MCF 10A (cell line): ENCODE results near the gene ZDHHC20. TPM values are rescaled to one million over a fixed set of nuclear protein-coding genes. Genes with fewer than 3 reads are reported as not detected.

Experiments used
- BruUV-seq: library from RNA; stranded (reverse); fragments of 400-500 nt; replicated peaks from 2 replicates; lab custom pipeline; 2021; lab: Mats Ljungman, UMichigan
- CTCF ChIA-PET: fragments of 300-600 bp; sonication (Branson Sonifier 250); formaldehyde crosslinking; extraction: SDS; loops from one replicate; lab custom pipeline; 2021; ENCODE audit warnings: antibody characterized with exemption, inconsistent platforms; lab: Yijun Ruan, JAX
- POLR2A ChIA-PET: fragments of 300-600, 350-650 bp; sonication (Branson Sonifier 250); formaldehyde crosslinking; extraction: SDS; loops from one replicate; lab custom pipeline; 2020; ENCODE audit warnings: antibody characterized with exemption, inconsistent platforms; lab: Yijun Ruan, JAX
- DNase-seq: peaks from one replicate; pipeline ENCODE4 v3.0.0-alpha.2; 2018; ENCODE audit not compliant: unreplicated experiment
- H3K27ac Mint-ChIP-seq: one replicate; pipeline ENCODE4 v1.8.0; 2022; ENCODE audit warnings: mild to moderate bottlenecking, low read depth, mixed read lengths; ENCODE audit not compliant: unreplicated experiment
- H3K27me3 Mint-ChIP-seq: one replicate; pipeline ENCODE4 v1.8.0; 2022; ENCODE audit warnings: mixed read lengths; ENCODE audit not compliant: insufficient read depth, unreplicated experiment
- H3K36me3 Mint-ChIP-seq: one replicate; pipeline ENCODE4 v1.8.0; 2022; ENCODE audit warnings: mild to moderate bottlenecking, moderate library complexity, mixed read lengths; ENCODE audit not compliant: insufficient read depth, unreplicated experiment
- H3K4me1 Mint-ChIP-seq: one replicate; pipeline ENCODE4 v1.8.0; 2022; ENCODE audit warnings: mixed read lengths; ENCODE audit not compliant: insufficient read depth, unreplicated experiment
- H3K4me3 Mint-ChIP-seq: one replicate; pipeline ENCODE4 v1.8.0; 2022; ENCODE audit warnings: mild to moderate bottlenecking, moderate library complexity, mixed read lengths; ENCODE audit not compliant: unreplicated experiment
- H3K9me3 Mint-ChIP-seq: one replicate; pipeline ENCODE4 v1.8.0; 2022; ENCODE audit warnings: mixed read lengths; ENCODE audit not compliant: unreplicated experiment
- CTCF ChIP-seq: fragments of 200-600 bp; IDR thresholded peaks from one replicate; pipeline ENCODE4 v1.8.0; 2022; ENCODE audit warnings: antibody characterized with exemption, mild to moderate bottlenecking; ENCODE audit not compliant: unreplicated experiment
- intact Hi-C: fragments of 100-400 bp; cut with micrococcal nuclease; formaldehyde crosslinking; loops from 2 replicates; pipeline ENCODE4 v1.14.1; 2022
- total RNA-seq: library from RNA; stranded (reverse); gene quantifications from 2 replicates; pipeline ENCODE4 v1.2.3, GENCODE V29; 2022

Gene ZDHHC20
- total RNA-seq, 1 experiment from 2014 or later = 42.2 TPM

- no TSS peak for BruUV-seq
- POLR2A ChIA-PET = interaction anchor here (0.7 to 1.9 kb wide), 3 partner anchors 17 to 327 kb away, joined by 3 to 7 read pairs (median 3); no protein-coding TSS in a partner anchor
Observed at GRCh38 chr13:21453387-21454081, 5.6 kb downstream of the ZDHHC20 start.

DNA sequence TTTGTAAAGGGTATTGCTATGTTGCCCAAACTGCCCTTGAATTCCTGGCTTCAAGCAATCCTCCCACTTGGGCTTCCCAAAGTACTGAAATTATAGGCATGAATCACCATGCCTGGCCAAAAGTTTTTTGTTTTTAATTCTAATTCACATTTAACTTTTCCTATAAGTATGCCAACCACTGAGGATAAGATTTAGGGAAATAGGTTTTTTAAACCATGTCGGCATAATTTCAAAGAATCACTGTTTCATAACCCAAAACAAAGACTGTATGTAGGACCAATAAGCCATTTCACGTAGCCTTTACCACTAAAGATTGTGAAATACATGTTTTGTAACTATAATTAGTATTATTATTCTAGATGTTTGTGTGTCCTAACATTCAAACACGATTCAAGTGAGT, 8.2 kb downstream of the ZDHHC20 start:
- no peak overlapping the region for H3K4me3 Mint-ChIP-seq
- CTCF ChIA-PET = no interaction called here
- POLR2A ChIA-PET = interaction anchor here (1.5 kb wide), 2 partner anchors 8 to 15 kb away, joined by 7 to 13 read pairs; partner anchors contain the start of gene ZDHHC20
- peaks cover 6% of the 10 kb centered on the region for H3K4me1 Mint-ChIP-seq
- H3K9me3 Mint-ChIP-seq = peaks cover 15% of the 10 kb centered on the region
- H3K27me3 Mint-ChIP-seq = no peaks in the 10 kb centered on the region
- intact Hi-C loops = no loop called here
- BruUV-seq = no TSS peak
- DNase-seq = peak; percentile 13
- no peaks in the 10 kb centered on the region for H3K36me3 Mint-ChIP-seq
- TF ChIP-seq CTCF = no peak
- no peak overlapping the region for H3K27ac Mint-ChIP-seq

More at GRCh38 chr13:21453387-21454081, 5.6 kb downstream of the ZDHHC20 start:
- Mint-ChIP-seq H3K4me1 (peaks cover 22% of the 10 kb centered on the region), H3K27me3 (no peaks in the 10 kb centered on the region), H3K4me3 (no peak overlapping the region), H3K36me3 (no peaks in the 10 kb centered on the region), H3K9me3 (peaks cover 15% of the 10 kb centered on the region), H3K27ac (no peak overlapping the region)
- TF ChIP-seq CTCF = no peak
- intact Hi-C loops = no loop called here
- no peak for DNase-seq
- CTCF ChIA-PET = interaction anchor here (1.0 kb wide), 1 partner anchor 24 kb away, joined by 5 read pairs; no protein-coding TSS in a partner anchor

DNA sequence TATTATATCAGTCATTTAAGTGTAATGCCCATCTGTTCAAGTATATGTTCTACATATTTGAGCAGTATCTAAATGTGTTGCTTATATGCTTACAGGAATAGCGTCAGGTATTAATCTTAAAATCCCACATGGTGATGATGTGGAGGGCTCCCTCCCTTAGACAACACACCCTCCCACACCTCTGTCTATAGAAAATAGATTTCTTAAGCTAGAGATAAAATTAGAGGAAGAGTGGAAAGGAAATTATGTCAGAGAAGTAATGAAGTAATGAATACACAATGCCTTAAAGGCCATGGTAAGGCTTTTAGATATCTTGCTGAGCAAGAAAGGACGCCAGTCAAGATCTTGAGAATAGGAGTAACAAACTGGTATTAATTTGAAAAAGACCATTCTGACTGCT, 12.4 kb downstream of the ZDHHC20 start:
- Mint-ChIP-seq H3K27ac (no peak overlapping the region), H3K4me3 (no peak overlapping the region), H3K27me3 (no peaks in the 10 kb centered on the region), H3K9me3 (no peaks in the 10 kb centered on the region), H3K36me3 (no peaks in the 10 kb centered on the region), H3K4me1 (no peaks in the 10 kb centered on the region)
- ChIA-PET CTCF (interaction anchor here (1.2 kb wide), 1 partner anchor 149 kb away, joined by 3 read pairs; no protein-coding TSS in a partner anchor), POLR2A (interaction anchor here (2.6 kb wide), 1 partner anchor 12 kb away, joined by 12 read pairs; the partner anchor contains the start of gene ZDHHC20)
- no peak for DNase-seq
- BruUV-seq = no TSS peak
- intact Hi-C loops = no loop called here
- TF ChIP-seq CTCF = no peak

- BruUV-seq = no TSS peak
- Mint-ChIP-seq H3K27me3 (no peaks in the 10 kb centered on the region), H3K4me1 (no peaks in the 10 kb centered on the region), H3K4me3 (no peak overlapping the region), H3K27ac (no peak overlapping the region), H3K36me3 (no peaks in the 10 kb centered on the region), H3K9me3 (no peaks in the 10 kb centered on the region)
- intact Hi-C loops = no loop called here
- POLR2A ChIA-PET = interaction anchor here (2.6 kb wide), 1 partner anchor 13 kb away, joined by 12 read pairs; the partner anchor contains the start of gene ZDHHC20
- no peak for DNase-seq
- CTCF ChIA-PET = interaction anchor here (1.2 kb wide), 1 partner anchor 148 kb away, joined by 3 read pairs; no protein-coding TSS in a partner anchor
- TF ChIP-seq CTCF = no peak
Observed at GRCh38 chr13:21445759-21446158, 13.3 kb downstream of the ZDHHC20 start.
